Measurements from ENCODE around the gene CDH3.

DNA sequence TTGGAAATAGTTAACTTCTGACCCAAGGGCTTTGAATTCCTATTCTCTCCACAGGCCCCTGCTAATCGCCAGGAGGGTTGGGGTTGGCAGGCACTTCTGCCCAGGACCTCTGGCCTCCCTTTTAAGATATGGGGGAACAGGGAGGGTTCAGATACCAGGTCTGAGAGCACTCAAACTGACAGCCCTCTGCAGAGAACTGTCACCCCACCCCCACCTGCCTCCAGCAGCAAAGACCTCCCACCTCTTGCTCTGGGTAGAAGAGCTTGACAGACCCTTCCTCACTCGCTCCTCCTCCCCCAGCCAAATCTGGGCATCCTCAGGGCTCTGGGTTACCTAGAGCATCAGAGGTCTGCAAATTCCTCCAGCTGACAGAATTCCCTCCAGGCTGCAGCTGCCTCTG, 11.6 kb downstream of the CDH3 start:
- TF ChIP-seq, protein P1, sequence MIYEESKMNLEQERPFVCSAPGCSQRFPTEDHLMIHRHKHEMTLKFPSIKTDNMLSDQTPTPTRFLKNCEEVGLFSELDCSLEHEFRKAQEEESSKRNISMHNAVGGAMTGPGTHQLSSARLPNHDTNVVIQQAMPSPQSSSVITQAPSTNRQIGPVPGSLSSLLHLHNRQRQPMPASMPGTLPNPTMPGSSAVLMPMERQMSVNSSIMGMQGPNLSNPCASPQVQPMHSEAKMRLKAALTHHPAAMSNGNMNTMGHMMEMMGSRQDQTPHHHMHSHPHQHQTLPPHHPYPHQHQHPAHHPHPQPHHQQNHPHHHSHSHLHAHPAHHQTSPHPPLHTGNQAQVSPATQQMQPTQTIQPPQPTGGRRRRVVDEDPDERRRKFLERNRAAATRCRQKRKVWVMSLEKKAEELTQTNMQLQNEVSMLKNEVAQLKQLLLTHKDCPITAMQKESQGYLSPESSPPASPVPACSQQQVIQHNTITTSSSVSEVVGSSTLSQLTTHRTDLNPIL (CRISPR knock-in tag; IDR thresholded peaks at IDR 0.05; ENCODE audit: low read depth): no peak
- TF ChIP-seq ZFP3 (CRISPR knock-in tag; IDR thresholded peaks at IDR 0.05): no peak
- TF ChIP-seq, protein P2, sequence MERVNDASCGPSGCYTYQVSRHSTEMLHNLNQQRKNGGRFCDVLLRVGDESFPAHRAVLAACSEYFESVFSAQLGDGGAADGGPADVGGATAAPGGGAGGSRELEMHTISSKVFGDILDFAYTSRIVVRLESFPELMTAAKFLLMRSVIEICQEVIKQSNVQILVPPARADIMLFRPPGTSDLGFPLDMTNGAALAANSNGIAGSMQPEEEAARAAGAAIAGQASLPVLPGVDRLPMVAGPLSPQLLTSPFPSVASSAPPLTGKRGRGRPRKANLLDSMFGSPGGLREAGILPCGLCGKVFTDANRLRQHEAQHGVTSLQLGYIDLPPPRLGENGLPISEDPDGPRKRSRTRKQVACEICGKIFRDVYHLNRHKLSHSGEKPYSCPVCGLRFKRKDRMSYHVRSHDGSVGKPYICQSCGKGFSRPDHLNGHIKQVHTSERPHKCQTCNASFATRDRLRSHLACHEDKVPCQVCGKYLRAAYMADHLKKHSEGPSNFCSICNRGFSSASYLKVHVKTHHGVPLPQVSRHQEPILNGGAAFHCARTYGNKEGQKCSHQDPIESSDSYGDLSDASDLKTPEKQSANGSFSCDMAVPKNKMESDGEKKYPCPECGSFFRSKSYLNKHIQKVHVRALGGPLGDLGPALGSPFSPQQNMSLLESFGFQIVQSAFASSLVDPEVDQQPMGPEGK (CRISPR knock-in tag; IDR thresholded peaks at IDR 0.05; ENCODE audit: borderline replicate concordance): no peak

Data from SK-N-SH treated with all-trans-retinoic acid at 6 μM for 48 hours (cell line).